Keratinocyte (primary cell): ENCODE results near the gene AKR1C4. TPM values are rescaled to one million over a fixed set of nuclear protein-coding genes. Genes with fewer than 3 reads are reported as not detected.

Experiments
- DNase-seq: peaks from one replicate; pipeline ENCODE4 v3.0.0-alpha.2; 2011; ENCODE audit warnings: low read depth, missing footprints, low spot score
- FAIRE-seq: peaks from 2 replicates; lab custom pipeline; 2011; peaks lifted over from hg19 to GRCh38; lab: Jason Lieb, UNC
- H2AFZ ChIP-seq: 2 replicates; pipeline ENCODE4 v1.6.0; 2012; ENCODE audit warnings: low read length, control low read depth, inconsistent platforms; ENCODE audit not compliant: control insufficient read depth
- H3K27ac ChIP-seq: 2 replicates; pipeline ENCODE4 v1.5.1; 2011; ENCODE audit warnings: low read length; ENCODE audit not compliant: control insufficient read depth, insufficient read depth
- H3K27me3 ChIP-seq: 3 replicates; pipeline ENCODE4 v1.6.0; 2011; ENCODE audit warnings: low read length; ENCODE audit not compliant: control insufficient read depth, insufficient read depth; ENCODE audit errors: extremely low read depth
- H3K36me3 ChIP-seq, 2 experiments: 2 replicates in 1 of 2; 3 replicates in 1 of 2; pipeline ENCODE4 v1.5.1; 2011; ENCODE audit warnings: low read length in 2 of 2, mild to moderate bottlenecking in 1 of 2; ENCODE audit not compliant: control insufficient read depth in 2 of 2, insufficient read depth in 2 of 2; ENCODE audit errors: extremely low read depth in 1 of 2
- H3K4me1 ChIP-seq: 3 replicates; pipeline ENCODE4 v1.5.1; 2011; ENCODE audit warnings: low read length; ENCODE audit not compliant: control insufficient read depth, insufficient read depth; ENCODE audit errors: extremely low read depth
- H3K4me2 ChIP-seq: 3 replicates; pipeline ENCODE4 v1.6.0; 2011; ENCODE audit warnings: low read depth, low read length; ENCODE audit not compliant: control insufficient read depth, insufficient read depth; ENCODE audit errors: extremely low read depth
- H3K4me3 ChIP-seq, 3 experiments: fragments of 200-600 bp in 1 of 3; sonication (generic) in 1 of 3; 2 replicates in 2 of 3; 3 replicates in 1 of 3; pipeline ENCODE4 v1.5.1; 2011 to 2016; ENCODE audit warnings: low read length in 3 of 3, mild to moderate bottlenecking in 3 of 3, control low read depth in 2 of 3, inconsistent platforms in 1 of 3, low read depth in 1 of 3, mixed read lengths in 1 of 3, mixed run types in 1 of 3, moderate library complexity in 1 of 3; ENCODE audit not compliant: control insufficient read depth in 2 of 3, insufficient read depth in 2 of 3; ENCODE audit errors: extremely low read depth in 1 of 3
- H3K79me2 ChIP-seq: 2 replicates; pipeline ENCODE4 v1.6.0; 2012; ENCODE audit warnings: low read length; ENCODE audit not compliant: control insufficient read depth, insufficient read depth
- H3K9ac ChIP-seq: 3 replicates; pipeline ENCODE4 v1.6.0; 2011; ENCODE audit warnings: low read length; ENCODE audit not compliant: control insufficient read depth, insufficient read depth; ENCODE audit errors: extremely low read depth
- H3K9me1 ChIP-seq: 3 replicates; pipeline ENCODE4 v1.6.0; 2011; ENCODE audit warnings: low read length; ENCODE audit not compliant: control insufficient read depth, insufficient read depth; ENCODE audit errors: extremely low read depth
- H3K9me3 ChIP-seq: 2 replicates; pipeline ENCODE4 v1.5.1; 2012; ENCODE audit warnings: low read depth, low read length; ENCODE audit not compliant: control insufficient read depth
- H4K20me1 ChIP-seq: 3 replicates; pipeline ENCODE4 v1.6.0; 2011; ENCODE audit warnings: low read length; ENCODE audit not compliant: control insufficient read depth, insufficient read depth; ENCODE audit errors: extremely low read depth
- CTCF ChIP-seq, 3 experiments: IDR thresholded peaks in 1 of 3; conservative IDR thresholded peaks in 1 of 3; optimal IDR thresholded peaks in 1 of 3; 2 replicates in 2 of 3; 3 replicates in 1 of 3; pipeline versions ENCODE3 to v1.5.1; 2011; ENCODE audit warnings: low read length in 3 of 3, mild to moderate bottlenecking in 3 of 3, moderate library complexity in 2 of 3, control low read depth in 1 of 3, inconsistent platforms in 1 of 3; ENCODE audit not compliant: insufficient read depth in 2 of 3; ENCODE audit errors: extremely low read depth in 1 of 3
- EZH2 ChIP-seq: IDR thresholded peaks from one replicate; pipeline ENCODE4 v1.6.1; 2012; ENCODE audit warnings: inconsistent platforms, mild to moderate bottlenecking, low read length, moderate library complexity
- dilution Hi-C: fragments of 300-500 bp; cut with MboI; formaldehyde crosslinking; loops from one replicate; pipeline ENCODE4 v1.7.0; 2020; ENCODE audit warnings: low sequenced_read_pairs; ENCODE audit not compliant: extremely low pct_ligation_motif_present
- polyA plus RNA-seq, 5 experiments: library from polyadenylated mRNA; depleted of rRNA in 3 of 5; stranded (reverse) in 3 of 5; stranded (forward) in 1 of 5; unstranded in 1 of 5; fragments of >200 nt; gene quantifications; 1 replicate in 1 of 5; 2 replicates in 3 of 5; 3 replicates in 1 of 5; pipeline versions ENCODE4 v1.2.1 to v1.2.3, GENCODE V29; 2011 to 2012; ENCODE audit warnings: missing spikeins in 2 of 5, low read depth in 1 of 5, low replicate concordance in 1 of 5

The AKR1C4 gene
- polyA plus RNA-seq, 1 donor (not counting 4 experiments of a cell fraction or from before 2014, with no cell fraction given) = not detected

GRCh38 chr10:5266351-5266750 lies 69.7 kb downstream of the AKR1C4 start:
- Histone ChIP-seq H3K9ac (no peak overlapping the region), H3K9me1 (no peaks in the 10 kb centered on the region), H3K9me3 (no peaks in the 10 kb centered on the region), H2AFZ (no peak overlapping the region), H3K36me3 (no peaks in the 10 kb centered on the region), H3K4me3 (no peak overlapping the region), H3K4me1 (no peaks in the 10 kb centered on the region), H3K4me2 (no peak overlapping the region), H3K27ac (no peak overlapping the region), H3K27me3 (no peaks in the 10 kb centered on the region), H3K79me2 (no peaks in the 10 kb centered on the region), H4K20me1 (no peaks in the 10 kb centered on the region)
- FAIRE-seq (no peak), DNase-seq (no peak)
- TF ChIP-seq EZH2 = no peak
- TF ChIP-seq CTCF (optimal IDR thresholded peaks at IDR 0.05 in 1 of 3, IDR thresholded peaks at IDR 0.05 in 1 of 3, conservative IDR thresholded peaks at IDR 0.05 in 1 of 3; ENCODE audit: extremely low read depth in 1 of 3, insufficient read depth in 2 of 3, low read length in 3 of 3) = no peak
- dilution Hi-C loops = no loop called here

- Histone ChIP-seq H3K27ac (no peak overlapping the region), H3K4me1 (no peaks in the 10 kb centered on the region), H3K9ac (no peak overlapping the region), H3K4me2 (no peak overlapping the region), H3K27me3 (no peaks in the 10 kb centered on the region), H2AFZ (no peak overlapping the region), H3K79me2 (no peaks in the 10 kb centered on the region), H3K9me3 (no peaks in the 10 kb centered on the region), H3K9me1 (no peaks in the 10 kb centered on the region), H4K20me1 (no peaks in the 10 kb centered on the region), H3K4me3 (no peak overlapping the region), H3K36me3 (no peaks in the 10 kb centered on the region)
- dilution Hi-C loops = no loop called here
- TF ChIP-seq EZH2 (no peak), CTCF (optimal IDR thresholded peaks at IDR 0.05 in 1 of 3, IDR thresholded peaks at IDR 0.05 in 1 of 3, conservative IDR thresholded peaks at IDR 0.05 in 1 of 3; ENCODE audit: extremely low read depth in 1 of 3, insufficient read depth in 2 of 3, low read length in 3 of 3) (no peak)
- no peak for DNase-seq
- FAIRE-seq = no peak
These were observed 70.2 kb downstream of the AKR1C4 start for GRCh38 chr10:5266804-5267203.
